GM12873 (cell line): Measurements from ENCODE around the gene NIPSNAP3A.

Experiments
- CTCF ChIP-seq: IDR thresholded peaks from 2 replicates; pipeline ENCODE4 v1.5.1; 2012; ENCODE audit warnings: low read depth, mild to moderate bottlenecking, moderate library complexity, low read length, control low read depth; ENCODE audit not compliant: insufficient read depth; ENCODE audit errors: missing control alignments

Gene NIPSNAP3A

GRCh38 chr9:104784098-104784497, 36.6 kb downstream of the NIPSNAP3A start:
- no peak for TF ChIP-seq CTCF

- TF ChIP-seq CTCF, result no peak
These were observed 38.8 kb downstream of the NIPSNAP3A start for GRCh38 chr9:104786293-104786692.

- no peak for TF ChIP-seq CTCF
These were observed 40.0 kb downstream of the NIPSNAP3A start for GRCh38 chr9:104787306-104788015.

- TF ChIP-seq CTCF, result no peak
These were observed 40.8 kb downstream of the NIPSNAP3A start for GRCh38 chr9:104788251-104788650.

- TF ChIP-seq CTCF, result no peak
These were observed 46.6 kb downstream of the NIPSNAP3A start for GRCh38 chr9:104794070-104794469.

- TF ChIP-seq CTCF, result no peak
These were observed 47.6 kb downstream of the NIPSNAP3A start for GRCh38 chr9:104795082-104795481.

- TF ChIP-seq CTCF, result no peak
These were observed 48.4 kb downstream of the NIPSNAP3A start for GRCh38 chr9:104795857-104796256.
